Common myeloid progenitor, CD34-positive (primary cell): ENCODE data around the gene SDK1.
A peak's percentile ranks its signal among the peaks of the same experiment; 100 is the strongest.

Experiments
- CTCF ChIA-PET: fragments of 350-600 bp; sonication (Branson Sonifier 250); formaldehyde crosslinking; loops from one replicate; lab custom pipeline; 2021; ENCODE audit warnings: antibody characterized with exemption; lab: Charles Lee
- POLR2A ChIA-PET: fragments of 350-600 bp; sonication (Branson Sonifier 250); formaldehyde crosslinking; loops from one replicate; lab custom pipeline; 2021; ENCODE audit warnings: antibody characterized with exemption; lab: Charles Lee
- DNase-seq, 3 donors: peaks; one replicate each; pipeline versions ENCODE4 v3.0.0 to v3.0.0-alpha.2; 2013
- H3K27ac ChIP-seq, 2 experiments: 1 replicate in 1 of 2; 2 replicates in 1 of 2; pipeline ENCODE4 v1.7.0; 2013; ENCODE audit warnings: inconsistent platforms in 2 of 2, low read length in 2 of 2, mild to moderate bottlenecking in 2 of 2, low read depth in 1 of 2, moderate library complexity in 1 of 2; ENCODE audit not compliant: severe bottlenecking in 2 of 2, insufficient read depth in 1 of 2, poor library complexity in 1 of 2
- H3K27me3 ChIP-seq, 5 experiments: replicated peaks in 2 of 5; 1 replicate in 3 of 5; 2 replicates in 2 of 5; pipeline versions ENCODE4 v1.6.1 to v1.7.0; 2013; ENCODE audit warnings: low read length in 4 of 5, mild to moderate bottlenecking in 2 of 5, moderate library complexity in 2 of 5, inconsistent platforms in 1 of 5; ENCODE audit not compliant: insufficient read depth in 5 of 5, control insufficient read depth in 4 of 5
- H3K36me3 ChIP-seq, 4 experiments: 1 replicate in 2 of 4; 2 replicates in 2 of 4; pipeline versions ENCODE4 v1.6.1 to v1.7.0; 2013; ENCODE audit warnings: low read length in 3 of 4, control low read depth in 1 of 4, mild to moderate bottlenecking in 1 of 4; ENCODE audit not compliant: control insufficient read depth in 4 of 4, insufficient read depth in 4 of 4
- H3K4me1 ChIP-seq, 4 experiments: 1 replicate in 3 of 4; 2 replicates in 1 of 4; pipeline versions ENCODE4 v1.6.1 to v1.7.1; 2013; ENCODE audit warnings: low read length in 3 of 4, mild to moderate bottlenecking in 3 of 4, control low read depth in 1 of 4, inconsistent platforms in 1 of 4, moderate library complexity in 1 of 4; ENCODE audit not compliant: control insufficient read depth in 4 of 4, insufficient read depth in 4 of 4; ENCODE audit errors: control extremely low read depth in 1 of 4
- H3K4me3 ChIP-seq, 7 experiments: 1 replicate in 4 of 7; 2 replicates in 3 of 7; pipeline versions ENCODE4 v1.5.1 to v1.7.0; 2013; ENCODE audit warnings: mild to moderate bottlenecking in 7 of 7, low read length in 6 of 7, moderate library complexity in 6 of 7, inconsistent platforms in 2 of 7, low read depth in 2 of 7, control low read depth in 1 of 7; ENCODE audit not compliant: insufficient read depth in 4 of 7, control insufficient read depth in 1 of 7; ENCODE audit errors: extremely low read depth in 1 of 7
- H3K9me3 ChIP-seq, 5 experiments: 1 replicate in 4 of 5; 2 replicates in 1 of 5; pipeline versions ENCODE4 v1.6.1 to v1.7.1; 2013; ENCODE audit warnings: low read length in 4 of 5, mild to moderate bottlenecking in 2 of 5, inconsistent platforms in 1 of 5, low read depth in 1 of 5, moderate library complexity in 1 of 5; ENCODE audit not compliant: control insufficient read depth in 4 of 5, insufficient read depth in 2 of 5; ENCODE audit errors: control extremely low read depth in 1 of 5
- WGBS: methylation state at CpG from one replicate; pipeline ENCODE4 v1.1.5; 2013; ENCODE audit not compliant: insufficient coverage; 5-methylcytosine and 5-hydroxymethylcytosine counted together

Gene SDK1

DNA sequence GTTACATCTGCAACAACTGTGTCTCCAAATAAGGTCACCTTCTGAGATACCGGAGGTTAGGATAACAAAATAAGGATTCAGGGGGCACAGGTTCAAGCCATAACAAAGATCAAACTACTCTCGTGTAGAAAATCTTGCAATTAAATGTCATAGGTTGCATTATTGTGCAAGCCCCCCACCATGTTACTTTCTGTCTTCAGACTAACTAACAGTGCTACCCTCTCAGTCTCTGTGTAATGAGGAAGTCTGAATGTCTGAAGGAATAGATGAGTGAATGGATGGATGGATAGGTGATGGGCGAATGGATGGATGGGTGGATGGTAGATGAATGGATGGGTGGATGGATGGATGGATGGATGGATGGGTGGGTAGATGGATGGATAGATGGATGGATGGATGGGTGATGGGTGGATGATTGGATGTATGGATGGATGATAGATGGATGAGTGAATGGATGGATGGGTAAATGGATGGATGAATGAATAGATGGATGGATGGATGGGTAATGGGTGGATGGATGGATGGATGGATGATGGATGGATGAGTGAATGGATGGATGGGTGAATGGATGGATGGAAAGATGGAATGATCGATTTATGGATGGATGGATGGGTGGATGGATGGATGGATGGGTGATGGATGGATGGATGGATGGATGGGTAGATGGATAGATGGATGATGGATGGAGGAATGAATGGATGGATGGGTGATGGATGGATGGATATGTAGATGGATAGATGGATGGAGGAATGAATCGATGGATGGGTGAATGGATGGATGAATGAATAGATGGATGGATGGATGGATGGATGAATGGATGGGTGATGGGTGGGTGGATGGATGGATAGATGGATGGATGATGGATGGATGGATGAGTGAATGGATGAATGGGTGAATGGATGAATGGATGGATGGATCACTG lies 823.8 kb downstream of the SDK1 start:
- peak in 2 of 3 donors; percentile 53 to 69 for DNase-seq
- ChIA-PET POLR2A (no interaction called here), CTCF (no interaction called here)
- peaks cover 5 to 62% (median 31%) of the 10 kb centered on the region in 4 experiments for H3K4me1 ChIP-seq
- no peak overlapping the region for H3K4me3 ChIP-seq
- H3K27me3 ChIP-seq = no peaks in the 10 kb centered on the region
- WGBS = 100% methylated on average over 4 of the region's 5 CpGs
- H3K27ac ChIP-seq = peak overlapping the region in 1 of 2 experiments; percentile 45
- H3K9me3 ChIP-seq = peaks cover 0 to 14% (median 9%) of the 10 kb centered on the region in 5 experiments
- H3K36me3 ChIP-seq = no peaks in the 10 kb centered on the region

DNA sequence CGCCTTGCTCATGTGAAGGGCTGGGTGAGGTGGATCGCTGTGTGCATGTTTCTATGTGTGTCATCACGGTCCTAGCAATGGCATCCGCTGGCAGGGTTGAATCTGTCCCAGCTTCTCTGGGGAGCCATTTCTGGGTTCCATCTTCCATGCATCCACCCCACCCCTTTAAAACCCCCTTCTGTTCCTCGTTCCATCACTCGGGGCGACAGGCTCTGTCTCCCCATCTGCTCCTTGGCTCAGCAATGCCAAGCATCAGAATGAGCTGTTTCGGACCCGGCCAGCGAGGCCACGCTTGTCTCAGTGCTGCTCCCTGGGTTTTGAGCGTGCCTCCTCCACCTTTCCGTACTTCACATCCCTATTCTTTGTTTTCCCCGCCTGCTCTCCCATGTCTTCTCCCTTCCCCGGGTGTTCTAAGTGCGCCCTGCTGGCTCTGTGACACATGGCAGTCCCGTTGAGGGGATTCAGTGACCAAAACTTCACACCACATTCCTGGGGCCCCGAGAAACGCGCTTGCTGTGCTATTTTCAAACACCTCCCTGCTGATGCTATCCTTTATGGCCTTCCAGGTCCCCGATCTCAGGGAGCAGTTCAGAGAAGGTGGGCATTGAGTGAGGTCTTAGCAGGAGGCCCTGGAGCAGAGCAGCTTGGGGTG lies 827.0 kb downstream of the SDK1 start:
- no peak overlapping the region for H3K27ac ChIP-seq
- H3K27me3 ChIP-seq = no peaks in the 10 kb centered on the region
- no peak for DNase-seq
- 96% methylated on average over 20 of the region's 21 CpGs for WGBS
- H3K36me3 ChIP-seq = no peaks in the 10 kb centered on the region
- CTCF ChIA-PET = interaction anchor here (1.1 kb wide), 1 partner anchor 42 kb away, joined by 3 read pairs; no protein-coding TSS in a partner anchor
- POLR2A ChIA-PET = interaction anchor here (0.6 kb wide), 1 partner anchor 81 kb away, joined by 3 read pairs; no protein-coding TSS in a partner anchor
- H3K4me3 ChIP-seq = peak overlapping the region in 2 of 7 experiments; percentile 8 to 25
- H3K4me1 ChIP-seq = peaks cover 5 to 66% (median 31%) of the 10 kb centered on the region in 4 experiments
- no peaks in the 10 kb centered on the region for H3K9me3 ChIP-seq

- ChIA-PET CTCF (interaction anchor here (1.3 kb wide), 1 partner anchor 11 kb away, joined by 4 read pairs; no protein-coding TSS in a partner anchor), POLR2A (interaction anchor here (0.9 kb wide), 1 partner anchor 16 kb away, joined by 3 read pairs; no protein-coding TSS in a partner anchor)
- H3K27ac ChIP-seq = no peak overlapping the region
- no peak overlapping the region for H3K4me3 ChIP-seq
- no peaks in the 10 kb centered on the region for H3K27me3 ChIP-seq
- peaks cover 1 to 52% (median 20%) of the 10 kb centered on the region in 4 experiments for H3K4me1 ChIP-seq
- 91% methylated on average over 26 of the region's 29 CpGs for WGBS
- peak in 2 of 3 donors; percentile 82 to 89 for DNase-seq
- no peaks in the 10 kb centered on the region for H3K36me3 ChIP-seq
- no peaks in the 10 kb centered on the region for H3K9me3 ChIP-seq
Observed at GRCh38 chr7:4129481-4130122, 828.5 kb downstream of the SDK1 start.

GRCh38 chr7:4131063-4131462 lies 830.0 kb downstream of the SDK1 start:
- Histone ChIP-seq H3K4me3 (no peak overlapping the region), H3K4me1 (peaks cover 0 to 38% (median 17%) of the 10 kb centered on the region in 4 experiments), H3K27me3 (no peaks in the 10 kb centered on the region), H3K27ac (no peak overlapping the region), H3K9me3 (no peaks in the 10 kb centered on the region), H3K36me3 (no peaks in the 10 kb centered on the region)
- DNase-seq = no peak
- ChIA-PET POLR2A (no interaction called here), CTCF (interaction anchor here (1.4 kb wide), 1 partner anchor 9 kb away, joined by 4 read pairs; no protein-coding TSS in a partner anchor)
- WGBS = 98% methylated on average over 7 of the region's 7 CpGs

DNA sequence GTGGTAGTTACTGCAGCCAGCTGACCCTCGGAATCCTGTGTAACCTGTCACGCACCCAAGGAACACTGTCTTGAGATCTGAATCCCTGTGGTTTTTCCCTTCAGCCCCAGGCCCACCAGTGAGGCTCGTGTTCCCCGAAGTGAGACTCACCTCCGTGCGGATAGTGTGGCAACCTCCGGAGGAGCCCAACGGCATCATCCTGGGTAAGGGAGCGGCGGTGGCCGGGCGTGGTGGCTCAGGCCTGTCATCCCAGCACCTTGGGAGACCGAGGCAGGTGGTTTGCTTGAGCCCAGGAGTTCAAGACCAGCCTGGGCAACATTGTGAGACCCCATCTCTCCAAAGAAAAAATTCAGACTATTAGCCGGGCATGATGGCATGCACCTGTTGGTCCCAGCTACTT lies 831.2 kb downstream of the SDK1 start:
- 89% methylated on average over 13 of the region's 14 CpGs for WGBS
- no peaks in the 10 kb centered on the region for H3K9me3 ChIP-seq
- no peak overlapping the region for H3K27ac ChIP-seq
- POLR2A ChIA-PET = no interaction called here
- no peak overlapping the region for H3K4me3 ChIP-seq
- peaks cover 0 to 27% (median 13%) of the 10 kb centered on the region in 4 experiments for H3K4me1 ChIP-seq
- no peaks in the 10 kb centered on the region for H3K27me3 ChIP-seq
- no peaks in the 10 kb centered on the region for H3K36me3 ChIP-seq
- CTCF ChIA-PET = no interaction called here
- DNase-seq = no peak

DNA sequence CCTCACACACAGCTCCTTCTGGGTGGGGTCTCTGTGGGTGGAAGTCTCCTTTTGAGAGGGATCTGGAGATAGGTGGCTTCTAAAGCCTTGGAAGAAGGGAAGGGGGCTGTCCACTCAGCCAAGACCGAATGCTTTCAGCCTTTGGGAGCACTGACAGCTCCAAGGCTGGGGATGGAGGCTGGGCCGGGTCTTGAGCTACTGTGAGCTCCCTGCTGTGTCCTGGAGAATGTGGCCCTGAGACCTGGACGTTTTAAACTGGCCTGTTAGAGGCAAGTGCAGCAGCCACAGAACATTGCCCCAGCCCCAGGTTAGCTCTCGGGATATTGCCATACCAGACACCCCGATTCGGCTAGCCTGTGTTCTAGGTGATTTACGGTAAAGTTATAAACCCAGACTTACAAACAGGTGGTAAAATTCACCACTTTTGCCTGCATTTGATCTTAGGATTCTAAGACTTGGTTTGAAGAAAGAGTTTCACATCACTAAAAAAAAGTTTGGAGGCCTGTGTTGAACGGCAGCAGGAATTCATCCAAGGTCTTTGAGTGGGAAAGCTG lies 832.5 kb downstream of the SDK1 start:
- Histone ChIP-seq H3K27me3 (no peaks in the 10 kb centered on the region), H3K9me3 (no peaks in the 10 kb centered on the region), H3K27ac (no peak overlapping the region), H3K4me1 (peaks cover 0 to 14% (median 8%) of the 10 kb centered on the region in 4 experiments), H3K4me3 (no peak overlapping the region), H3K36me3 (no peaks in the 10 kb centered on the region)
- ChIA-PET CTCF (no interaction called here), POLR2A (no interaction called here)
- WGBS = 95% methylated on average over 8 of the region's 8 CpGs
- no peak for DNase-seq
